ENCODE results near the gene COL6A1.
"Not testable (repeated sequence)": the region's sequence is repeated elsewhere in the genome, so short reads cannot be mapped to it uniquely, and the experiment has no call there.

Gene COL6A1

DNA sequence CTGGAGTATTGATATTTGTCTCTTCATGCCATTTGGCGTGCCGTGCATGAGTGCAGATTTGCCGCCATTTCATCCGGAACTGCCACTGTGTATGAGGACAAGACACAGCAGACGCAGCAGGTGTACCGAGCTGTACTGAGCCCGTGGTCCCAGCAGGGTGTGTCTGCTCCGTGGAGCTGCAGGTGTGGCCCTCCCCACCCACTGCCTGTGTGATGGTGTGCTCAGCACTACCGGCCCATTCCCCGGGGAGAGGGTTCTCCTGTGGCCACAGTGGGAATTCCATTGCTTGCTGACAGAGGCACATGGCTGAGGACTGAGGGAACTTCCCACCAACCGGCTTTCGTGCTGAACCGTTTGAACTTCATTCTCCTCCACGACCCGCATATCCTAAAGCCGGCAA is 34.3 kb upstream of the COL6A1 start:
- no peak for DNase-seq

DNA sequence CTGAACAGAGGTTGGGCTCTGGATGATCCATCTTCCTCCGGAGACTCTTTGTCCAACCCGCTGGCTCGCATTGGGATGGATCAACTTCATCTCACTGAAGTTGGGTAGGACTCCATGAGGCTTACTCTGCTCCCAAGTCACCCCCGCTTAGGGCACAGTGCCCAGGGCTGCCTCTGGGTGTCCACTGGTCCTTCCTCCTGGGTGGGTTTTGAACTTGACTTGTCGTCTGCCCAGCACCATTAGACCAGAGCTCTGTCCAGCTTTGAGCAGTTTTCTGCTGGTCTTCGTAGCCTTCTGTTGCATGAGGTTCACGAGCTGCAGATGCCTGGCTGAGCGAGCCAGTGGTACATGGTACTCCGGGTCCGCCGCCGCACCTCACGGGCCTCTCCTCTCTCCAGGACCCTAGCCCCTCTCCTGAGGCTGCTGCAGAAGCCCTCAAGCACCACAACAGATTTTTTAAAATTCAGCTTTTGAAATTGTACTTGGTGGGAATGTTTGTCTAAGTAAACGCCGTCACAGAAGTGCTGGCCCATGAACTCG is 33.8 kb upstream of the COL6A1 start:
- DNase-seq, result no peak

DNA sequence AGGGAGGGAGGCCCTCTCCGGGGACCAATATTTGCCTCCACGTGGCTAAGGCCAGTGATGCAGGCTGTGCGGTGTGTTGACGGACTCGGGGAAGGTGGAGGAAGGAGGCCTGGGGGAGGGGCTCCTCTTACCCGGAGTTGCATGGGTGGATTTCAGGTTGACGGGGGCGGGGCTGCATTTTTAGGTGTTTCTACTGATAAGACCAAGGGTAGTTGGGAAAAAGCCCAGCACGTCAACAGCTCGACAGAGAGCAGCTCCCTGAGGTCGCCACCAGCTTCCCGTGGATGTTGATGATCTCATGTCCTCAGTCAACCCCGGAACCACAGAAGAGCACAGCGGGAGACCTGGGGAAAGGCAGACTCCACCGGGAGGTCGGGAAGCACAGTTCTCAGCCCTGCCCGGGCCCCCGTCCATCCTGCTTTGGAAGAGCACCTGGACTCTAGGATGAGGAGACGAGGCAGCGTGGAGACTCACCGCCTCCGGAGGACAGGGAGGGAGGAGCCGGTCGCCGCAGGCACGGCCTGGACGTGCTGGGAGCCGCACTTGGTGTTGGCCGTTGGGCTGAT is 32.9 kb upstream of the COL6A1 start:
- no peak for DNase-seq

DNA sequence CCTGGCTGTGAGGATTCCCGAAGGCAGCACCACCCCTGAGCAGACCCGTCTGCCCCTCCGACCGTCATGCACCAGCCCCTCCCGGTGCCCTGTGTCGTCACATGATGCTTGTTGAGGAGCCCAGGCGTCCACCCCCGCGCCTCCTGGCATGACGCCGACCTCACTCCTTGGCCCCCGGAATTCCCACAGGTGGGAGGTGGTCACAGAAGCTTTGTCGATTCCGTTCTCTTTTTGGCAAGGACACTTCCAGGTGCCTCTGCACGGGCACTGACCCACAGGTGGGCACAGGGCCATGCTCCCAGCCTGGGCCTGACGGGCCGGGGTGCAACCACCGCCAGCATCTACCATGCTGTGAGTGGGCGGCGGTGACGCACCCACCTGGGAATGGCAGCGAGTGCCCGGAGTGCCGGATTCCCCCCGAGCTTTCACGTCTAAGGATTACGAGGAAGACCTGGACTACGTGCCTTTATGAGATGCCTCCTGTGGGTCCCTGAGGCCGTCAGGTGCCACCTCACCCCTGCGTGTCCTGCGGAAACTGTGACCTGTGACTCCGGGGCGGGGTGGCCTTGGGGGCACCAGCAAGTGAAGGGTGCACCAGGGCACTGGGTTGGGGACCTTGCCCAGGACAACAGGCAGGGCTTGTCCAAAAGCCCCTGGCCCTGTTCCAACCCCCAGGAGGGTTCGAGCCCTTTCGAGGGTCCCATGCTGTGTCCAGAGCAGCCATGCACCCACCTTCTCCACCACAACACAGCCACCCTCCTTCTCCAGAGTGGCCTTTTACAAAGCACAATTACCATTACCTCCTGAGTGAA is 31.4 kb upstream of the COL6A1 start:
- DNase-seq, result no peak

DNA sequence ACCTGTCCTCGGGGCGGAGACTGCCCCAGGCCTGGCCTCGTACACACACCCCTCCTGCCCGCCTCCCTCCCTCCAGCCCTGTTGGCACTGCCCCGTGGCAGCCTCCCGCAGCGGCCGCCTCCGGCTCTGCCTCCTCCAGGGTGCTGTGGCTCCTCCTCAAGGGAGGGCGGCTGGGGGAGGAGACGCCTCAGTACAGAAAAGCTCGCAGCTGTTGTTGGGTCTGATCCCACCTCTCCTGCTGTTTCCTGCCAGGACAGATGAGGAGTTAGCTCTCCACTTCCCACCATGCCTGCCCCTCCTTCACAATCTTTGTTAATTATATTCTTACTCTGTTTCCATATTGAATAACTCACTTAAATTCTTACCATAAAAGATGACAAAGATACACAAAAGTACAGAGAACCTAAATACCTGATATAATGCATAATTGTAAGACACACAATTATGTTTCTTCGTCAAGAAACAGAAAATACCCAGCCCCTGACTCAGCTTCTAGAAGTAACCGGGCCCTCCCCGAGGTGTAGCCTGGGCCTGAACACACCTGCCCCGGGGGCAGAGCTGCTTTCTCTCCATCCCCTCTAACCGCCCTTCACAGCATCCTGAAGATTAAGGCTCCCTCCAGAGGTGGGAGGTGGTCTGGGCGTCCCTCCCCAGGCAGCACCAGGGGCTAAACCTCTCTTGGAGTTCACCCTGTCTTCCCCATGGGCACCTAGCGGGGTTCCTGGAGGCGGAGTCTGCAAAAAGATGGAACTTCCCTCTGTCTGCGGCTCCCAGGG is 30.6 kb upstream of the COL6A1 start:
- no peak for DNase-seq

DNA sequence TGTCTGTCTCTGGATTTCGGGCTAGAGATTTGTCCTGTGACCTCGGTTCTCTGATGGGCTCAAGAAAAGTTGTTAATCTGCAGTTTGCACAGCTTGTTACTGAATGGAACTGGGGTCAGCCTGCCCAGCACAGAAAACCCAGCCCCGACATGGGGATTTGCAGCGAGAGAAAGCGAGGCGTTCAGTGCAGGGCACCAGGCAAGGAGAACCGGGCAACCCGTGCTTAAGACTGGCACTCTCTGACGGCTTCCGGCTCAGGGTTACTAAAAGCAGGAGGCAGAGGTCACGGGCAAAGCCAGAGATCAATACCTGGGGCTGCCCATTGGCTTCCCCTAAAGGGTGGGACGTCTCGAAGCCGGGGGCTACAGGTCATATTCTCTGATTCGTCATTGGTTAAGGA is 29.9 kb upstream of the COL6A1 start:
- DNase-seq, result no peak

DNA sequence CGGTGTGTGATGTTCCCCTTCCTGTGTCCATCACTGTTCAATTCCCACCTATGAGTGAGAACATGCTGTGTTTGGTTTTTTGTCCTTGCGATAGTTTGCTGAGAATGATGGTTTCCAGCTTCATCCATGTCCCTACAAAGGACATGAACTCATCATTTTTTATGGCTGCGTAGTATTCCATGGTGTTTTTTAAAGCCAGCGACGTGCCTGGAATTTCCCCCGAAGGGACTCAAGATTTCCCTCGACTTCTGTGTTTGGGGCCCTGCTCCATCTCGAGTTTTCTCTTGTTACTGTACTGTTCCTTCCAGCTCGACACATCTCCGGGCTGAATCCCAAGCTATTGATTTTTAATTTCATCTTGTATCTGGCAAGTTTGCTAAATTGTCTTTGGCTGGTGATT is 29.0 kb upstream of the COL6A1 start:
- not testable (repeated sequence) for DNase-seq

DNA sequence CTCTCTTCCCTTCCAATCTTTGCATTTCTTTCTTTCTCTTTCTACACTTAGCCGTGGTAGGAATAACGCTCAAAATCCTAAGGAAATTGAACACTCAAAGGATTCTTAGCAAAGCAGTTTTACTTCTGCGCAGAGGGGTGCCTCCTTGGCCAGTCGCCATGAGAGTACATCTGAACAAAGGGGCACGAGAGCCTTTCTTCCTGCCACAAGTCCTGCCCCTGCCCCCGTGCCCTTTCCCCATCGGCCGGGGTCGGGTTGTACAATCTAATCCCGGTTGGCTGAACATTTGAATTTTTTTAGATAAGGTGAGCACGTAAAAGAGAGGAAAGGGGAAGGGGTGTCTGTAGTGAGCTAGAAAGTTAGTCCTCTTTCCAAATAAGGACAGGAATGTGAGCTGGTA is 28.6 kb upstream of the COL6A1 start:
- no peak for DNase-seq

DNA sequence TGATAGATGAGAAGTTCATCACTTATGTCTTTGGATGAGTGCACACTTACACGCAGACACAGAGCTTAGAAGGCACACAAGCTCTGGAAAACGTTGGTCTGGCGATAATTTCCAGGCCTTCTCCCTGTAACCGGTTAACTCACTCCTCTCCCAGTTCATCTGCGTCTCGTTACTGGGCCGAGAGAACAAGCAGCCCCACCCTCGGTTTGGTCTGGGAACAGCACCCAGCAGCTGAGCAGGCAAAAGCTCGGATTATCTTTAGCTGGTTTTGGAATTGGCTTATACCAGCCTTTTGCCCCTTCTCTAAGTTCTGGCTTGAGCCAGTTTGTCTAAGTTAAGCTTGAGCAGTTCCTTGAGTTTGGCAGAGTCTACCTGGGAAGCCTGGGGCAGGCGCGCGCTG is 27.3 kb upstream of the COL6A1 start:
- no peak for DNase-seq

DNA sequence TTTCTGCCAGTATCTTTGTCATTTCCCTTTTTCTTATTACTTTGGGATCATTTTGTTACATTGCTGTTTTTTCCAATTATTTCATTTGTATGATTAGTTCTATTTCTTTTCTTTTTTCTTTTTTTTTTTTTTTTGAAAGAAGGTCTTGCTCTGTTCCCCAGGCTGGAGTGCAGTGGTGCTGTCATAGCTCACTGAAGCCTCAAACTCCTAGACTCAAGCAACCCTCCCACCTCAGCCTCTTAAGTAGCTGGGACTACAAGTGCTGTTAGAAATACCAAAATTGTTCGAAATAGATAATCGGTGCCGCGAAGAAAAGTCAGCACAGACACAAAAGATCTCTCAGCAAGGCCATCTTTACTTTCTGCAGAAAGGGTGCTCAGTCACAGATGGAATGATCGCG is 26.6 kb upstream of the COL6A1 start:
- DNase-seq, result no peak

DNA sequence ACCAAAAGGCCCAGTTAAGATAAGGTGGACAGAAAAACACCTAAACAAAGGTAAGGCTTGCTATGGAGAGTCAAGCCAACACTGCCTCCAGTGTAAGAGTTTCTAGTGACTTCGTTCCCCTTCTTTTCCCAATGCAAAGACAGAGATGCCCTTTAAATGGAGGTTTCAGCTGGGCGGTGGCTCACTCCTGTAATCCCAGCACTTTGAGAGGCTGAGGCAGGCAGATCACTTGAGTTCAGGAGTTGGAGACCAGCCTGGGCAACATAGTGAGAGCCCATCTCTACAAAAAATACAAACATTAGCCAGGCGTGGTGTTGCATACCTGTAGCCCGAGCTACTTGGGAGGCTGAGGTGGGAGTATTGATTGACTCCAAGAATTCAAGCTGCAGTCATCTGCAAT is 24.0 kb upstream of the COL6A1 start:
- no peak for DNase-seq

DNA sequence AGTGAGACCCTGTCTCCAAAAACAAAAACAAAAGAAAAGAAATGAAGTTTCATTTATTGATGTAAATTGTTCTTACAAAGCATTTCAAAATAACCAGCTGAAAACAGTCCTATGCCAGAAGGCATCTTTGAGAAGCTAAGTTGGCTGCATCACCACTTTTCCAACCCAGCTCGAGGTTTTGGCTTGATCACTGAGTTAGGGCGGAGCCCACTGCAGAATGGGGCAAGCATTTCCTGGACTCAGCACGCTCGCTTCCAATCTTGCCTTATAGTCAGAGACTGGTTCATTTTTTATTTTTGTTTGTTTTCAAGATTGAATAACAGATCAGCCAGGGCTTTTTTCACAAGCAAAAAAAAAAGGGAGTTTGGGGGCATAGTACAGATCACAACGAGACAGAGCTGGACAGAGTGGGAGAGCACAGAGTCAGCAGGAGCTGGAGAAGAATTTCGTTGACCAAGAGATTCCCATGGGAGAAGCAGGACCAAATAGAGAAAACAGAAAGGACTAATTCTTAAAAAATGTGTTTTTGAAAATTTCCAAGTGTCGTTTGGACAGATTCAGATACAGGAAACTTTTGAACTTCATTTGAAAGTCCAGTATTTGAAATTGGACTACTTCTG is 23.5 kb upstream of the COL6A1 start:
- no peak for DNase-seq

DNA sequence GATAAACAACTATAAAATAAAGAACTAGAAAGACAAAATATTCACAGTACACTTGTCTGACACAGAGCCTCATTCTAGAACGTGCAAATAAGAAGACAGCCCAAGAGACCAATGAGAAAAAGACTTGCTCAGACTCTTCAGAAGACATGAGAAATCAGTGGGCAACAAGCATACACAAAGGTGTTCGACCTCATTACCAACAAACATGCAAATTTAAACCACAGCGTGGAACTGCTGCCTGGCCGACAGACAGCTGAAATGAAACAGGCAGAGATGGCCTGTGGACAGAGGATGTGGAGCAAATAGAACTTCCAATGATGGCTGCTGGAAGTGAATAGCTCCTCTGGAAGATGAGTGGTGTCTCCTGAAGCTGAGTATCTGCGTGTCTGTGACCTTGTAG is 22.4 kb upstream of the COL6A1 start:
- no peak for DNase-seq

DNA sequence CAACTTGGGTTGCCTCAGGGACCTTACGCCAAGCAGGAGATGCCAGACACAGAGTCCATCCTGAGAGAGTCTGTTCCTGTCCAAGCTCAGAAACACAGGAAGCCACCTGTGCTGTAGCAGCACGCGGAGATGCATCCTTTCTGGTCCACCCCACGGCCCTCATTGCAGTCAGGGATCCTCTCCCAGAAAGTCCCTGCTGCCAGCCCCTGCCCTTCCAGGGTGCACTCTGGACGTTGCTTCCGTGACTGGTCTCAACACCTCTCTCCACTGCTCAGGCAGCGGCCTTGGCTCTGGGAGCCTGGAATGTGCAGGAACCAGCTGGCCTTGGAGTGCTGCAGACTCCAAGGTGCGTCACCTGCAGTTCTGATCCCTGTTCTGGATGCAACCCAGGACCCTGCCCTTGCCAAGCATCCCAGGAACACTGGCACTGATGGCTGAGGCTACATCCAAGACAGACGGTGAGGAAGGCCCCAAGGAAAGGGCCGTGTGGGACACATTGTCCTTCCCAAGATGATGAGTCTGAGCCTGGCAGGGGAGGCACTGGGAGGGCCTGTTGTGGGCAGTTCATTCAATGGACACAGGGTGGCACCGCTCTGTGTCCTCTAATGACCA is 21.7 kb upstream of the COL6A1 start:
- DNase-seq, result no peak

DNA sequence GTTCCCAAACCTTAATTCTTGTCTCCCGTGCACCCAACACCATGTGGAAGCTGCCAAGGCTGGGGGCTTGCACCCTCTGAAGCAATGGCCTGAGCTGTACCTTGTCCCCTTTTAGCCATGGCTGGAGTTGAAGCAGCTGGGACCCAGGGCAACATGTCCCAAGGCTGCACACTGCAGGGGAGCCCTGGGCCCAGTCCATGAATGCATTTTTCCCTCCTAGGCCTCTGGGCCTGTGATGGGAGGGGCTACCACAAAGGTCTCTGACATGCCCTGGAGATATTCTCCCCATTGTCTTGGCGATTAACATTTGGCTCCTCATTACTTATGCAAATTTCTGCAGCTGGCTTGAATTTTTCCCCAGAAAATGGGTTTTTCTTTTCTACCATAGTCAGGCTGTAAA is 20.2 kb upstream of the COL6A1 start:
- not testable (repeated sequence) for DNase-seq

DNA sequence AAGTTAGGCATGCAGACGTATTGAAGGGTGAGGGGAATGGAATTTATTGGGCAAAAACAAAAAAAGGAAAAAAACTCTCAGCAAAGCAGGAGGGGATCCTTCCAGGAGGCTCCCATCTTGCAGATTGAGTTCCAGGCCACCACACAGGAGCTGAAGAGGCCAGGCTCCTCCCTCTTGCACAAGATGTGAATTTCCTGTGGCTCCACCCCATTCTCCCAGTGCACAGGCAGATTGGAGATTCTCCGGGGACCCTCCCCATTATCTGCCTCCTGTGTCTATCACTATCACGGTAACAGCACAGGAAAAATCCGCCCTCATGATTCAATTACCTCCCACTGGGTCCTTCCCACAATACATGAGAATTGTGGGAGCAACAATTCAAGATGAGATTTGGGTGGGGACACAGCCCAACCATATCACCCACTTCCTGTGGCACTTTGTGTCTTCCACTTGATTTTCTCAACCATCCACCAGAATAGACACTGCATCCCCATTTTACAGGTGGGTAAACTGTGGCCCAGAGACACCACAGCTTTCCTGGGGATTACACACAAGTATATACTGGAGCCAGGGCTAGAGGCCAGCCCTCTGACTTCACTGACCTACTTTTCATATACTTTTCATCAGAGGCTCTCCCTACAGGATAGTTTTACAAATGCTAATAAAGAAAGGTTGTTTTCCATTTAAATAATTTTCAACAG is 18.9 kb upstream of the COL6A1 start:
- no peak for DNase-seq

DNA sequence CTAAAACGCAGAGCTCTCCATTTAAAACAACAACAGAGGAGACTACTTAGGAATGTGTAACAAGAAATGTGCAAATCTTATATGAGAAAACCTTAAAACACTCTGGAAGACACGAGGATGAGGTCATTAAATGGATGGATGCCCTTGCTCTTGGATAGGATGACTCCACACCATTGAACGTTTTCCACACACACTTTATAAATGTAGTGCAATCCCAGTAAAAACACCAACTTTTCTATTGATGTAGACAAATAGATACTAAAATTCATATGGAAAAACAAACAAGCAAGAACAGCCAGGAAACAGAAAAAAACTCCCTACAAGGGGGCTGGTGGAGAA is 18.4 kb upstream of the COL6A1 start:
- no peak for DNase-seq

DNA sequence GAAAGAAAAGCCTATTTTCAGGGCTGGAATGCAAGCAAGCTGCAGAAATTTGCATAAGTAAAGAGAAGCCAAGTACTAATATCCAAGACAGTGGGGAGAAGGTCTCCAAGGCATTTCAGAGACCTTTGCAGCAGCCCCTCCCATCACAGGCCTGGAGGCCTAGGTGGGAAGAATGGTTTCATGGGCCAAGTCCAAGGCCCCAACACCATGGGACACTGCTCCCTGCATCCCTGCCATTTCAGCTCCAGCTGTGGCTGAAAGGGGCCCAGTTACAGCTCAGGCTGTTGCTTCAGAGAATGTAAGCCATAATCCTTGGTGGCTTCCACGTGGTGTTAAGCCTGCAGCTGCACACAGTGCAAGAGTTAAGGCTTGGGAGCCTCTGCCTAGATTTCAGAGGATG is 16.9 kb upstream of the COL6A1 start:
- no peak for DNase-seq

DNA sequence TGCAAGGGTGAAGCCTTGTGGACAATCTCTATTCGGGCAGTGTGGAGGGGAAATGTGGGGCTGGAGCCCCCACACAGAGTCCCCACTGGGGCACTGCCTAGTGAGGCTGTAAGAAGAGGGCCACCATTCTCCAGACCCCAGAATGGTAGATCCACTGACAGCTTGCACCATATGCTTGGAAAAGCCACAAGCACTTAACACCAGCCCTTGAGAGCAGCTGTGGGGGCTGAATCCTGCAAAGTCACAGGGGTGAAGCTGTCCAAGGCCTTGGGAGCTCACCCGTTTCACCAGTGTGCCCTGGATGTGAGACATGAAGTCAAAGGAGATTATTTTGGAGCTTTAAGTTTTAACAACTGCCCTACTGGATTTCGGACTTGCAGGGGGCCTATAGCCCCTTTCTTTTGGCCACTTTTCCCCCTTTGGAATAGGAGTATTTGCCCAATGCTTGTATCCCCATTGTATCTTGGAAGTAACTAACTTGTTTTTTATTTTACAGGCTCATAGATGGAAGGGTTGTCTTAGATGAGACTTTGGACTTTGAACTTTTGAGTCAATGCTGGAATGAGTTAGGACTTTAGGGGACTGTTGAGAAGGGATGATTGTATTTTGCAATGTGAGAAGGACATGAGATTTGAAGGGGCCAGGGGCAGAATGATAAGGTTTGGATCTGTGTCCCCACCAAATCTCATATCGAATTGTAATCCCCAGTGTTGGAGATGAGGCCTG is 16.3 kb upstream of the COL6A1 start:
- DNase-seq, result no peak

DNA sequence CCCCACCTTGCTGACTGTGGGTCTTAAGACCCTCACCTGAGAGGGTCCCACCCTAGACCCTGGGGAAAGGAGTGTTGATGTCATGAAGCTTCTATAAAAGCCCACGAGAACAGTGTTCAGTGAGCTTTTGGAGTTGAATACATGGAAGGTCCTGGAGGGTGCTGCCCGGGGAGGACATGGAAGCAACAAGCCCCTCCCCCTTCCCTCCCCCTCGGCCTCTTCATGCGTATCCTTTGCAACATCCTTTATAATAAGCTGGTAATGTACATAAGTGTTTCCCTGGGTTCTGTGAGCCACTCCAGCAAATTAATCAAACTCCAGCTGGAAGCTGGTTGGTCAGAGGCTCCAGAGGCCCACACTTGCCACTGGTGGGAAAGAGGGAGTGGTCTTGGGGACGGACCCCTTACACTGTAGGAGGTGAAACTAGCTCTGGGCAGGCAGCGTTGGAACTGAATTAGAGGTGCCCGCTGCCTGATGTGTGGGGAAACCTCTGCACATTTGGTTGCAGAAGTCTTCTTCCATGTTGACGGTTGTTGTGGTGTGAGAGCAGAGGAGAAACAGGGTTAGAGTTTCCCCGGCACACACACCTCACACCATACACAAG is 14.7 kb upstream of the COL6A1 start:
- DNase-seq, result no peak

DNA sequence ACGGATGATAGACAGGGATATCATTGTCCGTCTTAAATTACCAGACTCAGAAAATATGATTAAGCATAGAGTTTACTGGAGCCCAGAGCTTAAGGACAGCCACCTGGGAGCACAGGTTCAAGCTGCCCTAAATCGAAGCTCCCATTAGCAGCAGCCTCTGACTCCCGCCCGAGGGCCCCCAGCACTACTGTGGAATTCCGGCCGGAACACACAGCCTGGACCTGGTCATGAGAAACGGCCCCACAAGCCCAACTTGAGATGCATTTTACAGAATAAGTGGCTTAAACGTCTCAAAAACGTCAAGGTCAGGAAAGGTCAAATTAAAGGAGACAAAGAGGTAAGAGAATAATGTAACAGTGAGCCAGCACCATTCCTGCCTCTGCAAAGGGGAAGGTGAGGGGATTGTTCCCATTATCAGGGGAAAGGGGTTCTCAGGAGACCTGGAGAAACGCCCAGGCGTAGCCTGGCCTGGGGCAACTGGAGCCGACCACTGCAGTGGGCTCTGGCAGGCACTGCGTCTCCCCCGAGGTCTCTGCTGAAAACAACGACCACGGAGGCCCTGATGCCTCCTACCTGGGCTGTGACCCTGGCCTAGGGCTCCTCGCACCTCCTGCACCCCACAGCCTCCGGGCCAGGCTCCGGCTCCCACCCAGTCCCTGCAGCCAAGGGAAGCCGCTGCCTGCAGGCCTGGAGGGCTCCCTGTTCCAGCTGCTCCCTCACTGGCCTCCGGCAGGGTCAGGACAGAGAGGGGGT is 11.5 kb upstream of the COL6A1 start:
- no peak for DNase-seq
